Mucosa of descending colon (tissue), 3 donors: ENCODE results near the gene SLC26A8. TPM values are rescaled to one million over a fixed set of nuclear protein-coding genes. Genes with fewer than 3 reads are reported as not detected.
"Not testable (repeated sequence)": the region's sequence is repeated elsewhere in the genome, so short reads cannot be mapped to it uniquely, and the experiment has no call there.

ENCODE experiments used
- ATAC-seq: fragments of 200-7000 bp; cut with Tn5 transposase; one replicate; pipeline ENCODE4 v1.9.1; 2020; ENCODE audit warnings: mild to moderate bottlenecking, moderate library complexity
- DNase-seq, 3 donors: peaks; one replicate each; pipeline ENCODE4 v3.0.0-alpha.2; 2020
- H3K36me3 ChIP-seq: fragments of 200-600 bp; one replicate; pipeline ENCODE4 v1.8.0; 2021; ENCODE audit warnings: low read depth, mild to moderate bottlenecking
- H3K4me1 ChIP-seq: fragments of 200-600 bp; one replicate; pipeline ENCODE4 v1.8.0; 2021; ENCODE audit warnings: low read depth, mild to moderate bottlenecking
- H3K4me3 ChIP-seq: fragments of 200-600 bp; one replicate; pipeline ENCODE4 v1.8.0; 2021; ENCODE audit warnings: mild to moderate bottlenecking
- H3K9me3 ChIP-seq: fragments of 200-600 bp; one replicate; pipeline ENCODE4 v1.8.0; 2021; ENCODE audit warnings: mild to moderate bottlenecking
- intact Hi-C, 2 donors: fragments of 100-400 bp; cut with DNase I in 1 of 2; cut with micrococcal nuclease in 1 of 2; formaldehyde crosslinking; loops; one replicate each; pipeline versions ENCODE4 v1.11.0 to v1.11.1; 2022; cut with DNase I, micrococcal nuclease
- total RNA-seq, 3 donors: library from RNA; stranded (reverse); fragmentation: NEBNext Ultra II Directional in 2 of 3; extraction: Animal tissue kit (Norgen Biotek cat#: 25700) in 2 of 3; gene quantifications; one replicate each; pipeline versions ENCODE4 v1.2.1 to v1.2.4, GENCODE V29; 2021 to 2023
- TF ChIP-seq, protein P1 (sequence below): fragments of 200-600 bp; IDR thresholded peaks from one replicate; pipeline ENCODE4 v1.8.0; 2022; ENCODE audit warnings: antibody characterized with exemption, mild to moderate bottlenecking
- donor health status: DM: no; HTN: no; CAD: no; lungs with moderate emphysema.
- donor health status: DM: no; HTN: no; CAD: no.
- donor health status: DM: no; HTN: yes; CAD: no.

The SLC26A8 gene
- total RNA-seq, 3 donors from 2014 or later = 0.28 to 1.0 (median 0.35) TPM

DNA sequence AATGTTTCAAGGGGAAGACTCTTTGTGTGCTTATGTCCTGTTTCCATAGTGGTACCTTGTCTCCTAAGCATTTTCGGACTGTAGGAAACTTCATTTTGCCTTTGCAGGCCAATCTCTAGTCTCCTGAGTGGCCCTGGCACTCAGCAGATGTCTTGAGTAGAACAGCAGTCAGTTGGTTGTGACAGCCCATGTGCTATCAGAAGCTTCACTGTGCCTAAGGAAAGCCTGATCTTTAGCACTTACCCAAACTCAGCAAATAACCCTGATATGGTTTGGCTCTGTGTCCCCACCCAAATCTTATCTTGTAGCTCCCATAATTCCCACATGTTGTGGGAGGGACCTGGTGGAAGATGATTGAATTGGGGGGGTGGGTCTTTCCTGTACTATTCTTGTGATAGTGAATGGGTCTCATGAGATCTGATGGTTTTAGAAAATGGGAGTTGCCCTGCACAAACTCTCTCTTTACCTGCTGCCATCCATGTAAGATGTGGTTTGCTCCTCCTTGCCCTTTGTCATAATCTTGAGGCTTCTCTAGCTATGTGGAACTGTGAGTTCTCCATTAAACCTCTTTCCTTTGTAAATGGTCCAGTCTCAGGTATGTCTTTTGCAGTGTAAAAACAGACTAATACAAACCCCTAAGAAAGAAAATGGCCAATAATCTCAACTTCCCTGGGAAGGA is 87.6 kb downstream of the SLC26A8 start:
- TF ChIP-seq, protein P1, sequence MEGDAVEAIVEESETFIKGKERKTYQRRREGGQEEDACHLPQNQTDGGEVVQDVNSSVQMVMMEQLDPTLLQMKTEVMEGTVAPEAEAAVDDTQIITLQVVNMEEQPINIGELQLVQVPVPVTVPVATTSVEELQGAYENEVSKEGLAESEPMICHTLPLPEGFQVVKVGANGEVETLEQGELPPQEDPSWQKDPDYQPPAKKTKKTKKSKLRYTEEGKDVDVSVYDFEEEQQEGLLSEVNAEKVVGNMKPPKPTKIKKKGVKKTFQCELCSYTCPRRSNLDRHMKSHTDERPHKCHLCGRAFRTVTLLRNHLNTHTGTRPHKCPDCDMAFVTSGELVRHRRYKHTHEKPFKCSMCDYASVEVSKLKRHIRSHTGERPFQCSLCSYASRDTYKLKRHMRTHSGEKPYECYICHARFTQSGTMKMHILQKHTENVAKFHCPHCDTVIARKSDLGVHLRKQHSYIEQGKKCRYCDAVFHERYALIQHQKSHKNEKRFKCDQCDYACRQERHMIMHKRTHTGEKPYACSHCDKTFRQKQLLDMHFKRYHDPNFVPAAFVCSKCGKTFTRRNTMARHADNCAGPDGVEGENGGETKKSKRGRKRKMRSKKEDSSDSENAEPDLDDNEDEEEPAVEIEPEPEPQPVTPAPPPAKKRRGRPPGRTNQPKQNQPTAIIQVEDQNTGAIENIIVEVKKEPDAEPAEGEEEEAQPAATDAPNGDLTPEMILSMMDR = no peak

DNA sequence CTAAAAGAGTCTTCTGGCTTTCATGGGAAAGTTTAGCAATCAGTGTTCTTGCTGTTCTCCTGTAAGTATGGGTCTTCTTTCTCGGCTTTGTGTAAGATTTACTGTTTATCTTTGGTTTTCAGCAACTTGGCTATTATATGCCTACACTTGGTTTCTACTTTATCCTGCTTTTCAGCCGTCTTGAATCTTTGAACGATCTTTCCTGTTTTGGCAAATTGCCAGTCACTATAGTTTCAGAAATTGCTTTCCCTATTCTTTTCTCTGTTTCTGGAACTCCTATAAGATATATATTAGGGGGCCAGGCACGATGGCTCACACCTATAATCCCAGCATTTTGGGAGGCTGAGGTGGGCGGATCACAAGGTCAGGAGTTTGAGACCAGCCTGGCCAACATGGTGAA is 89.0 kb downstream of the SLC26A8 start:
- TF ChIP-seq, protein P1 = no peak
- no peak overlapping the region for H3K4me3 ChIP-seq
- ATAC-seq (no peak), DNase-seq (no peak)
- peaks cover 2% of the 10 kb centered on the region for H3K4me1 ChIP-seq
- intact Hi-C loops = no loop called here
- no peaks in the 10 kb centered on the region for H3K9me3 ChIP-seq
- H3K36me3 ChIP-seq = no peaks in the 10 kb centered on the region

More for the DNA sequence above, 87.6 kb downstream of the SLC26A8 start:
- H3K4me3 ChIP-seq = no peak overlapping the region
- DNase-seq (no peak), ATAC-seq (no peak)
- H3K9me3 ChIP-seq = no peaks in the 10 kb centered on the region
- H3K4me1 ChIP-seq = peaks cover 5% of the 10 kb centered on the region
- intact Hi-C loops = no loop called here
- no peaks in the 10 kb centered on the region for H3K36me3 ChIP-seq

DNA sequence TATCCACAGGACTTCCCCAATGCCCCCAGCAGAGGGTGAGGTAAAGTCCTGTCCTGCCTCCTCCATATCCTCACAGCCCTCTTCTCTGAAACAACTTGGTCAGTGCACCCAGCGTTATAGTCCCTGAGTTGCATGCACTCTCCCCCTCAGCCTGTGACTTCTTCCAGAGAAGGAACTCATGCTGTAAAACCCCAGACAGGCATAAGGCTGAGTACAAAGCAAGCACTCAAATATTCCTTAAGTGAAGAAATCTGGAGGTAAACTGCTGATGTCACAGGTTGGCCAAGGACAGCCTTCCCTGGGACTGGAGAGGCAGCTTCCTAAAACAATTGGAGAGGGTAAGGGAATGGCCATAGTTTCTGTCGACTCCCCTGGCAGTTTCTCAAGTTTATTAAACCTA is 90.6 kb downstream of the SLC26A8 start:
- Histone ChIP-seq H3K4me3 (no peak overlapping the region), H3K36me3 (no peaks in the 10 kb centered on the region), H3K9me3 (no peaks in the 10 kb centered on the region), H3K4me1 (no peaks in the 10 kb centered on the region)
- ATAC-seq (no peak), DNase-seq (no peak)
- intact Hi-C loops = no loop called here
- TF ChIP-seq, protein P1 = no peak

DNA sequence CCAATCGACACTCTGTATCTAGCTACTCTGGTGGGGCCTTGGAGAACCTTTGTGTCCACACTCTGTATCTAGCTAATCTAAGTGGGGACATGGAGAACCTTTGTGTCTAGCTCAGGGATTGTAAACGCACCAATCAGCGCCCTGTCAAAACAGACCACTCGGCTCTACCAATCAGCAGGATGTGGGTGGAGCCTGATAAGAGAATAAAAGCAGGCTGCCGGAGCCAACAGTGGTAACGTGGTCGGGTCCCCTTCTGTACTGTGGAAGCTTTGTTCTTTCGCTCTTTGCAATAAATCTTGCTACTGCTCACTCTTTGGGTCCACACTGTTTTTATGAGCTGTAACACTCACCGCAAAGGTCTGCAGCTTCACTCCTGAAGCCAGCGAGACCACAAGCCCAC is 92.6 kb downstream of the SLC26A8 start:
- DNase-seq, H3K36me3 ChIP-seq, intact Hi-C loops, ATAC-seq, H3K9me3 ChIP-seq, H3K4me1 ChIP-seq, H3K4me3 ChIP-seq: not testable (repeated sequence)

DNA sequence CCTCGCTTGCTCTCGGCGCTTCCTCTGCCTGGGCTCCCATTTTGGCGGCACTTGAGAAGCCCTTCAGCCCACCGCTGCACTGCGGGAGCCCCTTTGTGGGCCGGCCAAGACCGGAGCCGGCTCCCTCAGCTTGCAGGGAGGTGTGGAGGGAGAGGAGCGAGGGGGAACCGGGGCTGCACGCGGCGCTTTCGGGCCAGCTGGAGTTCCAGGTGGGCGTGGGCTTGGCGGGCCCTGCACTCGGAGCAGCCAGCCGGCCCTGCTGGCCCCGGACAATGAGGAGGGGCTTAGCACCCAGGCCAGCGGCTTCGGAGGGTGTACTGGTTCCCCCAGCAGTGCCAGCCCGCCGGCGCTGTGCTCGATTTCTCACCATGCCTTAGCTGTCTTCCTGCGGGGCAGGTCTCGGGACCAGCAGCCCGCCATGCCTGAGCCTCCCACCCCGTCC is 93.3 kb downstream of the SLC26A8 start:
- H3K4me3 ChIP-seq = no peak overlapping the region
- no peaks in the 10 kb centered on the region for H3K36me3 ChIP-seq
- peaks cover 11% of the 10 kb centered on the region for H3K4me1 ChIP-seq
- intact Hi-C loops = no loop called here
- ATAC-seq (no peak), DNase-seq (no peak)
- no peaks in the 10 kb centered on the region for H3K9me3 ChIP-seq
- TF ChIP-seq, protein P1 = no peak

DNA sequence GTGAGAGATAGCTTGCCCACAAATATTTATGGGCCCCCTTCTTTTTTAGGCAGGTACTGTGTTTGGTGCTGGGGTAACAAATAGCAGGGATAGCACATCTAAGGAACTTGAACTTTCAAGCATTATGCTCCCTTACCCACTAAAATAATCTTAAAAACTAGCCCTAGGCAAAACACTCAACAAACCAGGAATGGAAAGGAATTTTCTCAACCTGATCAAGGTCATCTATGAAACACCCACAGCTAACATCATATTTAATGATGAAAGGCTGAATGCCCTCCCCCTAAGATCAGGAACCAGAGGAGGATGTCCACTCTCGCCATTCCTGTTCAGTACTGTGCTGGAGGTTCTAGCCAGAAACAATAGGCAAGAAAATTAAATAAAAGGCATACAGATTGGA is 94.8 kb downstream of the SLC26A8 start:
- intact Hi-C loops = no loop called here
- Histone ChIP-seq H3K4me1 (peaks cover 18% of the 10 kb centered on the region), H3K36me3 (no peaks in the 10 kb centered on the region), H3K4me3 (no peak overlapping the region), H3K9me3 (no peaks in the 10 kb centered on the region)
- ATAC-seq (no peak), DNase-seq (no peak)
- TF ChIP-seq, protein P1 = no peak
